ENCODE results near the gene CD79B.

DNA sequence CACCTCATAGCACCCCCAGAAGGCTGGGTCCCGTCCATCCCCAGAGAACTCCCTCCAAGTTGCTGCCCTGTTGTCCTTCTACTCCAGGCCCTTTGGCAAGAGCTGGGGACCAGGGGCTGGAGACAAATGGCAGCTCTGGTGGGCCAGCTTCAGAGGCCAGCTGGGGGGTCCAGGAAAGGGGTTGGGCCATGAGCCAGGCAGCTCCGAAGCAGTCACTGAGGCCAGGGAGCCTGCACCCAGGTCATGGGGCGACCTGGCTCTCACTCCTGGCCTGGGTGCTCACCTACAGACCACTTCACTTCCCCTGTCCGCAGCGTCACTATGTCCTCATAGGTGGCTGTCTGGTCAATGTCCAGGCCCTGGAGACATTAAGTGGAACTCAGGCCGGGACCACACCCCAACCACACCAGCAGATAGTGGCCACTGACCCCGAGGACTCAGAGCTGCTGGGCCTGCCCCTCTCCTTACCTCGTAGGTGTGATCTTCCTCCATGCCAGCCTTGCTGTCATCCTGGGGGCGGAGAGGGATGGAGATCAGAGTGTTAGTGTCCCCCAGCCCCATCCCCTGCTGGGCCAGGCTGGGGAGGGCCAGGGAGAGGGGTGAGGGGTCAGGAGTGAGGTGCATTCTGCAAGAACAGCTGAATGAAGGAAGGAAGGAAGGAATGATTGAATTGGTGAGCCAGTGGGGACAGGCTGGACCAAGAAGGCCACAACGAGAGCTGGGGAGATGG, 3.0 kb downstream of the CD79B start:
- TF ChIP-seq, protein P1, sequence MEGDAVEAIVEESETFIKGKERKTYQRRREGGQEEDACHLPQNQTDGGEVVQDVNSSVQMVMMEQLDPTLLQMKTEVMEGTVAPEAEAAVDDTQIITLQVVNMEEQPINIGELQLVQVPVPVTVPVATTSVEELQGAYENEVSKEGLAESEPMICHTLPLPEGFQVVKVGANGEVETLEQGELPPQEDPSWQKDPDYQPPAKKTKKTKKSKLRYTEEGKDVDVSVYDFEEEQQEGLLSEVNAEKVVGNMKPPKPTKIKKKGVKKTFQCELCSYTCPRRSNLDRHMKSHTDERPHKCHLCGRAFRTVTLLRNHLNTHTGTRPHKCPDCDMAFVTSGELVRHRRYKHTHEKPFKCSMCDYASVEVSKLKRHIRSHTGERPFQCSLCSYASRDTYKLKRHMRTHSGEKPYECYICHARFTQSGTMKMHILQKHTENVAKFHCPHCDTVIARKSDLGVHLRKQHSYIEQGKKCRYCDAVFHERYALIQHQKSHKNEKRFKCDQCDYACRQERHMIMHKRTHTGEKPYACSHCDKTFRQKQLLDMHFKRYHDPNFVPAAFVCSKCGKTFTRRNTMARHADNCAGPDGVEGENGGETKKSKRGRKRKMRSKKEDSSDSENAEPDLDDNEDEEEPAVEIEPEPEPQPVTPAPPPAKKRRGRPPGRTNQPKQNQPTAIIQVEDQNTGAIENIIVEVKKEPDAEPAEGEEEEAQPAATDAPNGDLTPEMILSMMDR (IDR thresholded peaks at IDR 0.05), result no peak
- TF ChIP-seq POLR2A (IDR thresholded peaks at IDR 0.05), result no peak
